ENCODE measurements around the gene BCL11A.

The BCL11A gene

DNA sequence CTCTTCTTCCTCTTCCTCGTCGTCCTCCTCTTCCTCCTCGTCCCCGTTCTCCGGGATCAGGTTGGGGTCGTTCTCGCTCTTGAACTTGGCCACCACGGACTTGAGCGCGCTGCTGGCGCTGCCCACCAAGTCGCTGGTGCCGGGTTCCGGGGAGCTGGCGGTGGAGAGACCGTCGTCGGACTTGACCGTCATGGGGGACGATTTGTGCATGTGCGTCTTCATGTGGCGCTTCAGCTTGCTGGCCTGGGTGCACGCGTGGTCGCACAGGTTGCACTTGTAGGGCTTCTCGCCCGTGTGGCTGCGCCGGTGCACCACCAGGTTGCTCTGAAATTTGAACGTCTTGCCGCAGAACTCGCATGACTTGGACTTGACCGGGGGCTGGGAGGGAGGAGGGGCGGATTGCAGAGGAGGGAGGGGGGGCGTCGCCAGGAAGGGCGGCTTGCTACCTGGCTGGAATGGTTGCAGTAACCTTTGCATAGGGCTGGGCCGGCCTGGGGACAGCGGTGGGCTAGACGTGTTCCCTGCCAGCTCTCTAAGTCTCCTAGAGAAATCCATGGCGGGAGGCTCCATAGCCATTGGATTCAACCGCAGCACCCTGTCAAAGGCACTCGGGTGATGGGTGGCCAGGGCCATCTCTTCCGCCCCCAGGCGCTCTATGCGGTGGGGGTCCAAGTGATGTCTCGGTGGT lies 91.9 kb downstream of the BCL11A start:
- DNase-seq (ENCODE audit: low spot score) = no peak

DNA sequence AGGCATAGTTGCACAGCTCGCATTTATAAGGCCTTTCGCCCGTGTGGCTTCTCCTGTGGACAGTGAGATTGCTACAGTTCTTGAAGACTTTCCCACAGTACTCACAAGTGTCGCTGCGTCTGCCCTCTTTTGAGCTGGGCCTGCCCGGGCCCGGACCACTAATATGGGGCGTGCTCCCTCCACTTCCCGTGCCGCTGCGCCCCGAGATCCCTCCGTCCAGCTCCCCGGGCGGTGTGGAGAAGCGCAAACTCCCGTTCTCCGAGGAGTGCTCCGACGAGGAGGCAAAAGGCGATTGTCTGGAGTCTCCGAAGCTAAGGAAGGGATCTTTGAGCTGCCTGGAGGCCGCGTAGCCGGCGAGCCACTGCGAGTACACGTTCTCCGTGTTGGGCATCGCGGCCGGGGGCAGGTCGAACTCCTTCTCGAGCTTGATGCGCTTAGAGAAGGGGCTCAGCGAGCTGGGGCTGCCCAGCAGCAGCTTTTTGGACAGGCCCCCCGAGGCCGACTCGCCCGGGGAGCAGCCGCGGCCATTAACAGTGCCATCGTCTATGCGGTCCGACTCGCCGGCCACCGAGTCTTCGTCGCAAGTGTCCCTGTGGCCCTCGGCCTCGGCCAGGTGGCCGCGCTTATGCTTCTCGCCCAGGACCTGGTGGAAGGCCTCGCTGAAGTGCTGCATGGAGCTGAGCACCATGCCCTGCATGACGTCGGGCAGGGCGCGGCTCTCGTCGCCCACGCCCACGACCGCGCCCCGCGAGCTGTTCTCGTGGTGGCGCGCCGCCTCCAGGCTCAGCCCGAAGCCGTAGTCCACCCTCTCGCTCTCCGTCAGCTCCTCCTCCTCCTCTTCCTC lies 92.7 kb downstream of the BCL11A start:
- DNase-seq (ENCODE audit: low spot score) = no peak

DNA sequence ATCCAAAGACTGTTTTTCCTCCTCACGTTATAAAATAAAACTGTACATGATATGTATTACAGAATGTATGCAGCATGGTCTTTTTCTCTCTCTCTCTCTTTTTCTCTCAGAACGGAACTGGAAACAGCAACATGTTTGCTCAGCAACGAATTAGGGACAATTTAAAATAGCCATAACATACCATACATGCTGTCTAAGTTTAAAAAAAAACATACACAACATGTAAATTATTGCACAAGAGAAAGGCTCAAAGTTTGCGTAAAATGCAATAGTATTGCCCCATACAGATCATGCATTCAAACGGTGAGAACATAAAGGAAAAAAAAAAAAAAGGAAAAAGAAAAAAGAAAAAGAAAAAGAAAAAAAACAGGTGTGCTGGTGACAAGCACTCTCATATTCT lies 93.6 kb downstream of the BCL11A start:
- no peak for DNase-seq (ENCODE audit: low spot score)

DNA sequence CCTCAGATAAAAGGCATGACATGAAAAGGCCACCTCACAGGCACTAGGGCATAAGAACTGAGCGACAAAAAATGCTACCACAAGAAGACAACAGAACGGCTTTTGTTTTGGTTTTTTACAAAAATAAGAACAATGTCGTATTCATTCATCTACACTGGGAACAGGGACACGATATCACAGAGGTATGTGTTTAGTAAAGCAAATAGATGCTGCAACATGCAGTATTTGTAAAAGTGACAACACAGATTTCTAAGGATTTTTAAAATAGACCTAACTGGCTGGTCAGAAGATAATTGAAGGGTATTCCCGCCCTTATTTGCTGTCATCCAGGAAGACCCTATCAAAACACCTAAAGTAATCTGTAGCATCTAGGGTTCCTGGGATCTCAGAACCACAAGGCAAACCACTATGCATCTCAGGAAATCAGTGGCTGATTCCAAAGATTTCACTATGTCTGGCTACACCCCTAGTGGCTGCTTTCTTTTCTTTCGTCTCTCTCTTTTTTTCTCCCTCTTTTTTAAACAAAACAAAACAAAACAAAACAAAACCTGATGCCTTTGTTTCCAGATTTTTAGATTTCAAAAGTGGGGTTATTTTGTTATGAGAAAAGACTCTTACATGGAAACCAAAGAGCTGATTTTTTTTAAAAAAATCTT lies 97.2 kb downstream of the BCL11A start:
- no peak for DNase-seq (ENCODE audit: low spot score)

DNA sequence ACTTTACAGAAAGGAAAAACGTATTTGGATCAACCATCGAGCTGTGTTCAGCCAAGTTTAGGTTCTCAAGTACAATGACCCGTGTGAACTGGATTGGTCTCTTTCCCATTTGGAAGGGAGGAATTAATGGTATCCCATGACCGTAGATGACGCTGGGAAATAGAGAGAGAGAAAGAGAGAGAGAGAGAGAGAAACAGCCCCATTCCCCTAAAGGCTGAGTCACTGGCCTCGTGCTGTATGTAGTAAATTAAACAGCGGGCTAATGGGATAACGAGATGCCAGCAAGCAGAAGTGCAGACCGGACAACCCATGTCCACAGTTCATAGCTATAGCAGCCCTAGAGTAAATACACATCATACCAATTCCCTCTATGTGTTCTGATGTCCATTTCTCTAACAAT lies 99.6 kb downstream of the BCL11A start:
- DNase-seq (ENCODE audit: low spot score) = no peak

DNA sequence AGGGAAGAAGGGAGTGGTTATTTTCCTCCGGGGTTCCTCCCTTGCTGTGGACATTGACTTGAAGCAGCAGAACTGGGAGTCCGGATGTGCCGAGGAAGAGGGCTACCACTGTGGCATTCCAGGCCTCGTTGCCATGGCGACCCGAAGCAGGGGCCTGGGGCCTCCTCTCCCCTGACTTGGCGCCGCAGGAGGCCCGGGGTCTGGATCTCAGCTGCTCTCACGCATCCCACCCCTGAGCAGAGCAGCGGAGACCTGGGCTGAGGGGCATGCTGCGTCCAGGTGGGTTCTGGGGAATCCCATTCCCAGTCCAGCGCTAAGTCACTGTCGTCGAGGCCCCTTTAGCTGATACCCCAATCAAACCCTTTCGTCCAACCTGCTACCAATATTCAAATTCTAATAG lies 100.2 kb downstream of the BCL11A start:
- DNase-seq (ENCODE audit: low spot score) = no peak

DNA sequence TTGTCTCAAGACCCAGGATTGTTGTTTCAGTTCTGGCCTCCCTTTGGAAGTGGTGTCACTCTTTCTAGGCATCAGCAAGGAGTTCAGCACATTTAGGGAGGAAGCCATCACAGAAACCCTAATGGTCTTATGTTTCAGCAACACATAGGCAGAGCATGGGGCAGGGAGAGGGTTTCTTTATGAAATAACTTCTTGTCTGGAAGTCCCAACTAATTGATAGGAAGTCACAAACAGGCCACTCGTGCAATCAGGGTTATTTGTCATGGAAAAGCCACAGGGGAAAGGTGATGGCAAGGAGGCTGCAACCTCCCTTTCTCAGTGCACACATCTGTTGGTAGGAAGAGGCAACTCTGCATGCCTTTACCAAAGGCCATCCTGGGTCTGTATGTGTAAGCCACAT lies 103.0 kb downstream of the BCL11A start:
- DNase-seq (ENCODE audit: low spot score) = no peak

DNA sequence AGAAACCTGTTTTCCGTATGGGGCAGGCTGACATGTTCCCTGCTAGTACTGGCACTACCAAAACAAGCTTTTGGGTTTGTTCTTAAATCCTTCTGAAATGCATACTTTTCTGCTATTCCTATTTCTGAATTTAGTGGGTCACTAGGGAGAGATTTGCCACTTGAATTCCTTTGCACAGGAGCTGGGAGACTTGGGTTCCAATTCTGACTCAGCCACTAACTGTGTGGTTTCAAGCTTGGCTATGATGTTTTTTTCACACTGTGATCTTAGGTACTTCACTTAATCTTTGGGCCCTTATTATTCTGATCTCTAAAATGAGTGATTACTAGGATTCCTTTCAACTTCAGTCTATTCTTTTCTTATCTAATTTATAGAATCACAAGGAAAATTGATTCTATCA lies 105.5 kb downstream of the BCL11A start:
- no peak for DNase-seq (ENCODE audit: low spot score)

DNA sequence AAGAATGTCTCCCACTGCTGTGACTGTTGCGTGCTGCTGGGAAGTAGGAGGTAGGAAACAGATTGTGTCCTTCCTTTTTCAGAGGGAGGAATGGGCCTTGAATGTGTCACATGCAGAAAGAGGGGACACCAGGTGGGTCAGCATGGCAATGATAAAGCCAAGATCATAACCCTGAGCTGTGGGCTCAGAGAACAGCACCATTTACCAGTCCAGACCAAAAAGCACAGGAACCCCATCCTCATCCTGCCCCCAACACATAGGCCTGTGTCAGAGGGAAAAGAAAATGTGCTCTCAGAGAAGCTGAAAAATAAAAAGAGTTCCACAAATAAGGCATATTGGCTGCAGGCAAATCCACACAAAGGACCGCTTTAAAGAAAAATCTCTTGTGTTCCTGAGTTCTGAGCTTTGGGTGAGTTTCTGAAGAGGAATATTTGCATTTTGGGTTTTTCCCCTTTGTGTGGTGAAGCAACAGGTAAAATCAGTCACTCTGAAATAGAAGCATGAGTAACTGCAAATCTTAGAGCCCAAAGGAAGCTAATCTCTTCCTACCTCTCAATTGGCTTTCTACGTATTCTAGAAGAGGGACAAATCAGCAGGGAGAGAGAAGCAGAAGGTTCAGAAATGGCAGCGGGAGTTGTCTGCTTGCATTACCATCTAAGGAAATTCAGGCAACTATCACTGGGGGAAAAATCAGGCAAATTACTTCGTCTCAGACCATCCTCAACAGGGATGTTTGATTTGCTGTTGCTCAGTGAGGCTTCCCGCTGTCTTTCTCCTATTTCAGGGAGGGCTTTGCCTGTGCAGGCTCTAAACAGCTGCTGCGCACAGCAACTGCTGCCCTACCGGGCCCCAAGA lies 106.8 kb downstream of the BCL11A start:
- DNase-seq (ENCODE audit: low spot score) = no peak

DNA sequence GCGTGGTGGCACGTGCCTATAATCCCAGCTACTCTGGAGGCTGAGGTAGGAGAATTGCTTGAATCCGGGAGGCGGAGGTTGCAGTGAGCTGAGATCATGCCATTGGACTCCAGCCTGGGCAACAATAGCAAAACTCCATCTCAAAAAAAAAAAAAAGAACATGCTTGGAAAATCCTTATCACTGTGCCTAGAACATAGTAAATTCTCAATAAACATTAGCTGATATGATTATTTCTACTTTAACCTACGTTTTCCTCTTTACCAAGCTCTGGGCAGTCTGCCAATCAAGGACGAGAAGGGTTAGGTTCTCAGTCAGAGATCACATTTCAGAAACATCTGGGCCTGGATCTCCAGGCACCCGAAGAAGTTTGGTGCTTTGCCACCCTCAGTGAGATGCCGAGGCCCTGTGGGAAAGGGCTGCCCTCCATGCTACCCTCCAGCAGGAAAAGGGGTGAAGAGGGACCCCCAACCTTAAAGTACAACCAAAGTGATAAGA lies 107.7 kb downstream of the BCL11A start:
- DNase-seq (ENCODE audit: low spot score) = no peak

DNA sequence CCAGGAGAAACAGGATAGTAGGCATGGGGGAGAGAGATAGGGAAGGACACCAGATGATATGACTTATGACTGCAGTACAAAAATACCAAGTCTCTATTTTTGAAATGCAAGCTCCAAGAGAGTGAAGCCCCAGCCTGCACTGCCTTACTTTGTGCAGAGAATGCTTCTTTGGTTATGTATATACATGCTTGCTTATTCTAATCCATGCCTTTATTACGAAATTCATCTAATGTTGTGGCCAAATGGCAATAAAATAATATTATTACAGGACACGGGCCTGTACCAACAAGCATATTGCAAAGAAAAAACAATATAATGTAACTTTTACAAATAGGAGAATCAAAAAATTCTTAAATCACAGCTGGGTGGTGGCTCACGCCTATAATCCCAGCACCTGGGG lies 110.8 kb downstream of the BCL11A start:
- no peak for DNase-seq (ENCODE audit: low spot score)

DNA sequence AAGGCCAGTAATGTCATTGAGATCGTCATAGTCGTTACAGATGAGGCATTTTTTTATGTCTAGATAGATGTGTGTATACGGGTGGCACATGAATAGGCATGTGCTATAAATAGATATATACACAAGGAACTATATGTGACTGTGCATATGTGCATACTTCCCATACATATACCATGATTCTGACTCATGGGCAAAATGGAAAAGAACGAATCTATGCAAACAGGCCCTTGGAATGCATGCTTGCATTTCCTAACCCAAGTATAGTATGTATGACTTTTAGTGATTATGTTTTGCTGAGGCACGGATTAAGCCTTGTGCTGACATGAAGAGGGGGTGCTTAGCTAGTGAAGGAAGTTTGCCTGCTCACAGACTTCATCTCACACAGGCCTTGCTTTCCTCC lies 111.7 kb downstream of the BCL11A start:
- no peak for DNase-seq (ENCODE audit: low spot score)

DNA sequence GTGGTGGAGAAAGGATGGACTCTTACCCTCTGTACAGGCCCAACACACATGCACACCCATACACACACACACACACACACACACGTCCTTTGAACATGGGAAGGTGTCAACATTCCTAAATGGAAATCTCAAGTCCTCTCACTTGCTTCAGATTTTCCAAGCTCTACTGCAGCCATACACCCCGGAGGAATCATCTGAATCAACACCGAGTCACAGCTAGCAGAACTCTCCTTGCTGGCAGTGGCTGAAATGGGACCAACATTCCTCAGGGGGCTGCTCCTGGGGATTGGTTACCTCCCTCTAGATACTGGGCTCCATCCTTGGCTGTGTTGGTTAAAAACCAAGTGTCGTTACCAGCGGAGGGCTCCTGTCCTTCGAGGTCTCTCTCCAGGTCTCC lies 112.7 kb downstream of the BCL11A start:
- no peak for DNase-seq (ENCODE audit: low spot score)

DNA sequence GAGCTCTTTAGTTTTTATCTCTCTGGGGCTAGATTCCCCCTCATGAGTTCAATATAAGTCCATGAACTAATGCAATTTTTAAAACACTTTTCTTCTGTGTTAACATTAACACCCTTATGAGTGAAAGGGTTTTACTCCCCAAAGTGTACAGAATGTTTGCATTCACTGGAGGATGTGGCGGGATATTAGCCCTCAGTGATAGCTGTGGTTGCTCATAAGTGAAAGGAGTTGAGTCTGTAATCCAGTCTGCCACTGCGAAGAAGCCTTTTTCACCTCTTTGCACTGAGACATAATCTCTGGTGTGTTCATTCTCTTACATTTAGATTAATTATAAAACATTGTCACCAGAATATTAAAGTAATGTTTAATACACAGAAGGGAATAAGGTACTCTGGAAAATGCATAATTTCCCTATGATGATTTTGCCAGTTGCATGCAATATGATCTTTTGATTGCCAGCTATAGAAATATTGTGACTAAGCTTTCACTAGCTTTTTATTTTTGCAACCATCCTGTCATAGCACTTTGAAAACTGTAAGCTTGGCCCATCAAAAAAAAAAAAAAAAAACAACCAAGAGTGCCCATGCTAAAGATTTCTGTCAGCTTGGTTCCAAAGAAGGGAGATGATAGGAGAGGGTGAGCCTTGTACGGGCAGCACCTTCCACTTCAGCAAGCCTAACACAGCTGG lies 113.2 kb downstream of the BCL11A start:
- DNase-seq (ENCODE audit: low spot score) = no peak

DNA sequence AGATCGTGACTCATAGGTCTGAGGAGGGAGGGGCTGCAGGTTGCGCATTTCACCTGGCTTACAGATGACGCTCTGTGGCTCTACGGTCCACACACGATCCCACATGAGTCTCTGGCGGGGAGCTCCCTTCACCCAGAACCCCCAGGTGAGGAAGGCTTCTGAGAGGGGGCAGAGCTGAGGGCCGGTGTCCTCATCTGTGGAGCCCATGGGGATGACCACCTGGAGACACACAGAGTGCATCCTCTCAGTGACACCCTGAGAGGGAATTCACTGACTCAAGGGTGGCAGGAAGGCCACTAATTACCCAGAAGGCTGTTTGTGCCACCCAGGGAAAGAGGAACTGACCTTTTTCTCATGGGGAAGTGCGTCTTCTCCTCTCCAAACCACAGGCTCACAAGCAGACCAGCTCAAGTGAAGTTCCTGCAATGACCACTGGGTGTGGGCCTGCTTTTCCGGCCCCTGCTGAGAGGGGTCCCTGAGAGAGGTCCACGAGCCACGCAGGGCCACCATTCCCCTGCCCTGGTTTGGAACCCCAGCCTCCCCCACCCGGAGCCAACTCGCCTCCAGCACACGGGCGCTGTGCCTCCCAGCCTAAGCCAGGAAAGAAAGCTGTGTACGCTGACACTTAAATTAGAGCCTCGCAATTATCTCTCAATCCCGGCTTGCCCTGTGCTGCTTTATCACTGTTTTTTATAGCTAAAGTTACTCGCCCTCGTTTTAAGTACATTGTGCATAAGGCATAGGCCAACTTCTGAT lies 114.1 kb downstream of the BCL11A start:
- no peak for DNase-seq (ENCODE audit: low spot score)

DNA sequence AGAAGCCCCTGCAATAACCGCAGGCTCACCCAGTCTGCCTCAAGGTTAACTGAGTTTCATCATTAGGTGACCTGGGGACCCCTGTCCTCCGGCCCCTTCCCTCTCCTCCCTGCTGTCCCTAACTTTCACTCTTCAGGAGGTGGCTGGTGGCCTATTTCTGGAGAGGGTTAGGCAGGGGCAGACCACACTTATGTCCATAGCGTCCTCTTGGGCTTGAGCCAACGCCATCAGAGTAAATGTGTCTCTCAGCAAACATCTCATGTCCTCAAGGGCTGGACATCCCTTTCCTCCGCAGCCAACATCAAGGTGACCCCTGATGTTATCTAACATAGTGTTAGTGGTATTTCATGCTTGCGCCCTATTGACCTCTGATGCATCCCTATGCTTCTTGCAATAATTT lies 114.8 kb downstream of the BCL11A start:
- DNase-seq (ENCODE audit: low spot score) = no peak

DNA sequence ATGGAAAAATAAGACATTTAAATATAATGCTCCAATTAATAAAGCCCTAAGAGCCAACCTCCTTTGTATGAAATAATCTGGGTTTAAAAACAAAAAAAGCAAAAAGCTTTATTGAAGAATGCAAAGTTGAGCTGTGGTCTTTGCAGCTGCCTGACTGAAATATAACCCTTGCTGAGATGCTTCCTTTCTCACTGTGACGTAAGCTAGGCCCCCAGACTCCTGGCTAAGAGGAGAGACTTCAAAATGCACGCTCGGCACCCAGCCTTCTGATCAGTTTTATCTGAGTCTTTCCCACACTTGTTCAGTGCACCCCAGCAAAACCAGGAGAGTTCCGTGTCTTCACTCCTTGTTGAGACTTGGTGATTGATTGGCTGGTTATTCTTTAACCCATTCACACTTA lies 115.3 kb downstream of the BCL11A start:
- no peak for DNase-seq (ENCODE audit: low spot score)

DNA sequence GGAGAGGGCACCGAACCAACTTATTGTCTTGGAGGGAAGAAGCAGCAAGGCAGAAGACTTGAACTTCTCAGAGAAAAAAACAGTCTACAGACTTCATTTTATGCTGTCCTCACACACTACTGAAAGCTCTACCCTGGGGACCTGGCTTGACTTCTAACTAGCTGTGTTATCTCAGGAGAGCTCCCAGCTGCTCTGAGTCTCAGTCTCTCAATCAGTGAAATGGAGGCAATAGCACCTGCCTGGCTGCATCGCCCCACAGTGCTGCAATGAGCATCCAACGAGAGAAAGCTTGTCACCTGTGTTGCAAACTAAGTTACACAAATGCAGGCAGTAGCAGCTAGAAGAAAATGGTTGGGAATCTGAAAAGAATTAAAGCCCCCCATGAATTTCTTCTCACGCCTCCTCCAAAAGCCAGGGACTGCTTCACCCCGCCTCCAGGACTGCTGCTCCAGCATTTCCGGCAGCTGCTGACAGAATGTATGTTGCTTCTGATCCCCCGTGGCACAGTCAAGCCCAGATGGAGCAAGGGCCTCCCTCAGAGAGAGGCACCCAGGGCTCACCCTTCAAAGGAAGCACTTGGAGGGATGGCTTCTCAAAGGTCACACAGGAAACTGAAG lies 116.3 kb downstream of the BCL11A start:
- DNase-seq (ENCODE audit: low spot score) = no peak

DNA sequence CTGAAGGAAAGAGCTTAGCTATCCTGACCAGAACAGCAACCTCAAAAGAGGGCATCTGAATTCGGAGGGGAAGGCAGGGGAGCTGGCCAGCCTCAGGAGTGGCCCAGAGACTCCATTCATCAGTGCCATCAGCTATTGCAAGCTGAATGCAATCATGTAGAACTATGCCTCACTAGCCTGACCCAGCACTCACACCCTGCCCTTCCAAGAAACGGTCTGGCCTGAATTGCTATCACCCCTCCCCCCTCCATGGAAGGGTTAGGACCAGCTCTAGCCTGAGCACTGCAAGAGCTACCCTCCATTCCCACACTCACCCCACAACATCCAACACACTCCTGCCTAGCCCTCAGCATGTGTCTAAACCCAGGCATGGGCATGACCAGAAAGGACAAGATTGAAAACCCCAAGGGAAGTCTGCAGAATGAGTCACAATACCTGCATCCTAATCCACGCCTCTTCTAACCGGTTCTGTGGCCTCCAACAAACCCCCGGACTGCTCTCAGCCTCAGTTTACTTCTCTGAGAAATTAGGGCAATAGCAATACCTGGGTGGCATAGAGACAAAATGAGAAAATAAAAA lies 120.3 kb downstream of the BCL11A start:
- no peak for DNase-seq (ENCODE audit: low spot score)

DNA sequence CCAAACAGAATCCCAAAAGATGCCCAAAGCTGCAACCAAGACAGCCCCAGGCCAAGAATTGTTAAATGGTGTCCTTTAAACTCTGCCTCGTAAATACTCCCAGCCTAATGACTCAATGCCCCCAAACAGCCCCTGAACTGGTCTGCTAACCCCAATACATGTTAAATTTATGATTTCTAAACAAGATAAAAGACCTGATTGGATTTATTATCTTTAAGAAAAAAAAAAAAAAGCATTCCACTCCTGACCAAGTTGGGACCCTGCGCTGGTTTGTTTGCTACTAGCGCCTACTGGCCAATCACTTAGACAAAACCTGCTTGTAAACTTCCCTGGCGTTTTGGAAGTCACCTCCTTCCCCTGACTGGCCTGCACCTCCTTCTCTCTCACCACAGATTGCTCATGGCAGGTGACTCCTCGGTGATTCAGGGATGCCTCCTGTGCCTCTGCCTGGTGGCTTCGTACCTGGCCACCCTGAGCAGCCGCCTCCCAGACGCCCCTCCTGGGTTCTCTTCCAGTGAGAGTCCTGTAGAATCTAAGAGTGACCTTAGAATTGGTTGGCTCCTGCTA lies 121.3 kb downstream of the BCL11A start:
- no peak for DNase-seq (ENCODE audit: low spot score)
